Mesendoderm (in vitro differentiated cells): Measurements from ENCODE around the gene ZNF513.

Experiments
- DNase-seq: peaks from one replicate; pipeline ENCODE4 v3.0.0; 2013
- H2AK5ac ChIP-seq: 2 replicates; pipeline ENCODE4 v1.6.1; 2013; ENCODE audit warnings: low read length, inconsistent platforms
- H2BK120ac ChIP-seq: 2 replicates; pipeline ENCODE4 v1.6.1; 2013; ENCODE audit warnings: low read depth, mild to moderate bottlenecking, low read length, moderate library complexity, mixed read lengths
- H2BK15ac ChIP-seq: replicated peaks from 2 replicates; pipeline ENCODE4 v1.6.1; 2013; ENCODE audit warnings: low read depth, mild to moderate bottlenecking, moderate library complexity
- H2BK5ac ChIP-seq: 2 replicates; pipeline ENCODE4 v1.6.1; 2013; ENCODE audit warnings: low read length, inconsistent platforms
- H3K18ac ChIP-seq: 2 replicates; pipeline ENCODE4 v1.6.1; 2013; ENCODE audit warnings: mild to moderate bottlenecking, low read length, mixed read lengths
- H3K23ac ChIP-seq: one replicate; pipeline ENCODE4 v1.6.1; 2013; ENCODE audit warnings: low read length
- H3K27ac ChIP-seq: 2 replicates; pipeline ENCODE4 v1.5.1; 2013; ENCODE audit warnings: low read depth, mild to moderate bottlenecking, inconsistent platforms, low read length, moderate library complexity
- H3K27me3 ChIP-seq: 2 replicates; pipeline ENCODE4 v1.6.1; 2013; ENCODE audit warnings: low read length, control low read depth, mild to moderate bottlenecking, inconsistent platforms; ENCODE audit not compliant: insufficient read depth, poor library complexity
- H3K36me3 ChIP-seq: 2 replicates; pipeline ENCODE4 v1.6.1; 2013; ENCODE audit warnings: low read length, inconsistent platforms; ENCODE audit not compliant: control insufficient read depth, insufficient read depth
- H3K4ac ChIP-seq: one replicate; pipeline ENCODE4 v1.6.1; 2013; ENCODE audit warnings: low read depth, mild to moderate bottlenecking, low read length, moderate library complexity
- H3K4me1 ChIP-seq: 2 replicates; pipeline ENCODE4 v1.6.1; 2013; ENCODE audit warnings: low read depth, low read length, inconsistent platforms; ENCODE audit not compliant: control insufficient read depth
- H3K4me2 ChIP-seq: 2 replicates; pipeline ENCODE4 v1.6.1; 2013; ENCODE audit warnings: low read length
- H3K4me3 ChIP-seq: 2 replicates; pipeline ENCODE4 v1.5.1; 2013; ENCODE audit warnings: mild to moderate bottlenecking, low read length
- H3K56ac ChIP-seq: one replicate; pipeline ENCODE4 v1.6.1; 2013; ENCODE audit warnings: low read length
- H3K79me1 ChIP-seq: 2 replicates; pipeline ENCODE4 v1.6.1; 2013; ENCODE audit warnings: low read length, inconsistent platforms
- H3K79me2 ChIP-seq: 2 replicates; pipeline ENCODE4 v1.6.1; 2013; ENCODE audit warnings: mild to moderate bottlenecking, low read length; ENCODE audit not compliant: control insufficient read depth, insufficient read depth
- H3K9ac ChIP-seq: 2 replicates; pipeline ENCODE4 v1.6.1; 2013; ENCODE audit warnings: low read length, inconsistent platforms
- H4K5ac ChIP-seq: one replicate; pipeline ENCODE4 v1.6.1; 2013; ENCODE audit warnings: low read length
- H4K8ac ChIP-seq: one replicate; pipeline ENCODE4 v1.6.1; 2013; ENCODE audit warnings: low read depth, mild to moderate bottlenecking, control low read depth, low read length, moderate library complexity
- WGBS: extraction: QIAGEN DNeasy Blood & Tissue Kit; methylation state at CpG from one replicate; pipeline ENCODE4 v1.1.7; 2013; ENCODE audit warnings: low lambda C conversion rate, missing lambda C conversion rate; ENCODE audit not compliant: insufficient coverage; ENCODE audit errors: extremely low coverage; 5-methylcytosine and 5-hydroxymethylcytosine counted together

ZNF513 gene

GRCh38 chr2:27347641-27348040, 32.9 kb downstream of the ZNF513 start:
- H4K5ac ChIP-seq, result no peak overlapping the region
- no peak overlapping the region for H3K4ac ChIP-seq
- peaks cover 57% of the 10 kb centered on the region for H3K79me2 ChIP-seq
- H2BK15ac ChIP-seq, result no peak overlapping the region
- no peak overlapping the region for H3K18ac ChIP-seq
- no CpG with 5 or more reads among the region's 2 CpGs for WGBS
- no peak overlapping the region for H3K4me3 ChIP-seq
- no peak overlapping the region for H4K8ac ChIP-seq
- H3K9ac ChIP-seq, result no peak overlapping the region
- no peaks in the 10 kb centered on the region for H3K27me3 ChIP-seq
- no peak overlapping the region for H3K27ac ChIP-seq
- H2BK5ac ChIP-seq, result no peak overlapping the region
- no peaks in the 10 kb centered on the region for H3K36me3 ChIP-seq
- no peaks in the 10 kb centered on the region for H3K4me1 ChIP-seq
- H3K56ac ChIP-seq, result no peak overlapping the region
- no peak overlapping the region for H3K23ac ChIP-seq
- DNase-seq, result no peak
- no peak overlapping the region for H2BK120ac ChIP-seq
- no peak overlapping the region for H3K4me2 ChIP-seq
- no peak overlapping the region for H2AK5ac ChIP-seq
- H3K79me1 ChIP-seq, result peaks cover 10% of the 10 kb centered on the region

GRCh38 chr2:27336173-27336572, 44.4 kb downstream of the ZNF513 start:
- Histone ChIP-seq H3K27me3 (no peaks in the 10 kb centered on the region), H2BK120ac (no peak overlapping the region), H2AK5ac (no peak overlapping the region), H3K4me1 (no peaks in the 10 kb centered on the region), H2BK5ac (no peak overlapping the region), H3K56ac (no peak overlapping the region), H3K4me3 (no peak overlapping the region), H3K27ac (no peak overlapping the region), H4K8ac (no peak overlapping the region), H3K18ac (no peak overlapping the region), H3K4me2 (no peak overlapping the region), H3K4ac (no peak overlapping the region), H2BK15ac (no peak overlapping the region), H3K9ac (no peak overlapping the region), H4K5ac (no peak overlapping the region), H3K23ac (no peak overlapping the region), H3K36me3 (peaks cover 17% of the 10 kb centered on the region), H3K79me1 (no peaks in the 10 kb centered on the region), H3K79me2 (no peaks in the 10 kb centered on the region)
- DNase-seq, result no peak
- WGBS, result no CpG with 5 or more reads among the region's 7 CpGs

- H4K8ac ChIP-seq, result no peak overlapping the region
- no peak overlapping the region for H4K5ac ChIP-seq
- H2BK15ac ChIP-seq, result no peak overlapping the region
- H2BK5ac ChIP-seq, result no peak overlapping the region
- no peak overlapping the region for H3K4me2 ChIP-seq
- H3K36me3 ChIP-seq, result peaks cover 17% of the 10 kb centered on the region
- no peak overlapping the region for H2AK5ac ChIP-seq
- no peak overlapping the region for H3K18ac ChIP-seq
- H3K4me1 ChIP-seq, result no peaks in the 10 kb centered on the region
- H3K4me3 ChIP-seq, result no peak overlapping the region
- no peak overlapping the region for H3K27ac ChIP-seq
- H3K4ac ChIP-seq, result no peak overlapping the region
- no peaks in the 10 kb centered on the region for H3K79me2 ChIP-seq
- no peak overlapping the region for H3K9ac ChIP-seq
- DNase-seq, result no peak
- no peak overlapping the region for H3K23ac ChIP-seq
- H2BK120ac ChIP-seq, result no peak overlapping the region
- H3K79me1 ChIP-seq, result no peaks in the 10 kb centered on the region
- no peaks in the 10 kb centered on the region for H3K27me3 ChIP-seq
- H3K56ac ChIP-seq, result no peak overlapping the region
- WGBS, result no CpG with 5 or more reads among the region's 3 CpGs
Measured at GRCh38 chr2:27335311-27335710, 45.2 kb downstream of the ZNF513 start.
